EL (cell line): ENCODE data around the gene NCEH1.
"Not testable (repeated sequence)": the region's sequence is repeated elsewhere in the genome, so short reads cannot be mapped to it uniquely, and the experiment has no call there.

Experiments used
- DNase-seq: peaks from one replicate; pipeline ENCODE4 v3.0.0-alpha.2; 2016

NCEH1 gene

GRCh38 chr3:172608575-172608974, 102.3 kb downstream of the NCEH1 start:
- DNase-seq = no peak

- DNase-seq = peak; percentile 87
These were observed 103.4 kb downstream of the NCEH1 start for GRCh38 chr3:172607305-172608121.

- peak; percentile 79 for DNase-seq
These were observed 104.8 kb downstream of the NCEH1 start for GRCh38 chr3:172606021-172606420.

- no peak for DNase-seq
These were observed 105.8 kb downstream of the NCEH1 start for GRCh38 chr3:172604895-172605646.

- no peak for DNase-seq
These were observed 109.6 kb downstream of the NCEH1 start for GRCh38 chr3:172601066-172601832.

- DNase-seq = no peak
These were observed 110.2 kb downstream of the NCEH1 start for GRCh38 chr3:172600644-172601065.

GRCh38 chr3:172598904-172599303, 112.0 kb downstream of the NCEH1 start:
- no peak for DNase-seq

GRCh38 chr3:172596394-172596706, 114.5 kb downstream of the NCEH1 start:
- no peak for DNase-seq

GRCh38 chr3:172595664-172596393, 115.0 kb downstream of the NCEH1 start:
- DNase-seq = peak; percentile 37

GRCh38 chr3:172594900-172595663, 115.8 kb downstream of the NCEH1 start:
- not testable (repeated sequence) for DNase-seq

GRCh38 chr3:172592898-172593669, 117.8 kb downstream of the NCEH1 start:
- no peak for DNase-seq

GRCh38 chr3:172591876-172592771, 118.7 kb downstream of the NCEH1 start:
- DNase-seq = no peak

GRCh38 chr3:172591125-172591605, 119.7 kb downstream of the NCEH1 start:
- DNase-seq = no peak

GRCh38 chr3:172586436-172586835, 124.4 kb downstream of the NCEH1 start:
- no peak for DNase-seq

GRCh38 chr3:172585954-172586353, 124.9 kb downstream of the NCEH1 start:
- no peak for DNase-seq

- peak; percentile 33 for DNase-seq
These were observed 128.2 kb downstream of the NCEH1 start for GRCh38 chr3:172582712-172583111.

GRCh38 chr3:172581757-172582166, 129.1 kb downstream of the NCEH1 start:
- DNase-seq = no peak

GRCh38 chr3:172580680-172581401, 130.0 kb downstream of the NCEH1 start:
- no peak for DNase-seq
